Measurements from ENCODE around the gene ASXL1.
A peak's percentile ranks its signal among the peaks of the same experiment; 100 is the strongest.

ASXL1 gene

DNA sequence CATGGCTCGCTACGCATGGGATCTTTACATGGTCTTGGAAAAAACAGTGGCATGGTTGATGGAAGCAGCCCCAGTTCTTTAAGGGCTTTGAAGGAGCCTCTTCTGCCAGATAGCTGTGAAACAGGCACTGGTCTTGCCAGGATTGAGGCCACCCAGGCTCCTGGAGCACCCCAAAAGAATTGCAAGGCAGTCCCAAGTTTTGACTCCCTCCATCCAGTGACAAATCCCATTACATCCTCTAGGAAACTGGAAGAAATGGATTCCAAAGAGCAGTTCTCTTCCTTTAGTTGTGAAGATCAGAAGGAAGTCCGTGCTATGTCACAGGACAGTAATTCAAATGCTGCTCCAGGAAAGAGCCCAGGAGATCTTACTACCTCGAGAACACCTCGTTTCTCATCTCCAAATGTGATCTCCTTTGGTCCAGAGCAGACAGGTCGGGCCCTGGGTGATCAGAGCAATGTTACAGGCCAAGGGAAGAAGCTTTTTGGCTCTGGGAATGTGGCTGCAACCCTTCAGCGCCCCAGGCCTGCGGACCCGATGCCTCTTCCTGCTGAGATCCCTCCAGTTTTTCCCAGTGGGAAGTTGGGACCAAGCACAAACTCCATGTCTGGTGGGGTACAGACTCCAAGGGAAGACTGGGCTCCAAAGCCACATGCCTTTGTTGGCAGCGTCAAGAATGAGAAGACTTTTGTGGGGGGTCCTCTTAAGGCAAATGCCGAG, 78.2 kb downstream of the ASXL1 start:
- DNase-seq (ENCODE audit: low read depth, low spot score): no peak
- TF ChIP-seq, protein P1, sequence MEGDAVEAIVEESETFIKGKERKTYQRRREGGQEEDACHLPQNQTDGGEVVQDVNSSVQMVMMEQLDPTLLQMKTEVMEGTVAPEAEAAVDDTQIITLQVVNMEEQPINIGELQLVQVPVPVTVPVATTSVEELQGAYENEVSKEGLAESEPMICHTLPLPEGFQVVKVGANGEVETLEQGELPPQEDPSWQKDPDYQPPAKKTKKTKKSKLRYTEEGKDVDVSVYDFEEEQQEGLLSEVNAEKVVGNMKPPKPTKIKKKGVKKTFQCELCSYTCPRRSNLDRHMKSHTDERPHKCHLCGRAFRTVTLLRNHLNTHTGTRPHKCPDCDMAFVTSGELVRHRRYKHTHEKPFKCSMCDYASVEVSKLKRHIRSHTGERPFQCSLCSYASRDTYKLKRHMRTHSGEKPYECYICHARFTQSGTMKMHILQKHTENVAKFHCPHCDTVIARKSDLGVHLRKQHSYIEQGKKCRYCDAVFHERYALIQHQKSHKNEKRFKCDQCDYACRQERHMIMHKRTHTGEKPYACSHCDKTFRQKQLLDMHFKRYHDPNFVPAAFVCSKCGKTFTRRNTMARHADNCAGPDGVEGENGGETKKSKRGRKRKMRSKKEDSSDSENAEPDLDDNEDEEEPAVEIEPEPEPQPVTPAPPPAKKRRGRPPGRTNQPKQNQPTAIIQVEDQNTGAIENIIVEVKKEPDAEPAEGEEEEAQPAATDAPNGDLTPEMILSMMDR (IDR thresholded peaks at IDR 0.05; ENCODE audit: low read depth, low read length): no peak
- in situ Hi-C loops (cut with HindIII; ENCODE audit: low sequenced_read_pairs): no loop called here

DNA sequence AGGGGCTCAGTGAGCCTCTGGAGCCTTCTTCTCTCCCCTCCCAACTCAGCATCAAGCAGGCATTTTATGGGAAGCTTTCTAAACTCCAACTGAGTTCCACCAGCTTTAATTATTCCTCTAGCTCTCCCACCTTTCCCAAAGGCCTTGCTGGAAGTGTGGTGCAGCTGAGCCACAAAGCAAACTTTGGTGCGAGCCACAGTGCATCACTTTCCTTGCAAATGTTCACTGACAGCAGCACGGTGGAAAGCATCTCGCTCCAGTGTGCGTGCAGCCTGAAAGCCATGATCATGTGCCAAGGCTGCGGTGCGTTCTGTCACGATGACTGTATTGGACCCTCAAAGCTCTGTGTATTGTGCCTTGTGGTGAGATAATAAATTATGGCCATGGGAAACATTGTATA, 78.8 kb downstream of the ASXL1 start:
- no peak for DNase-seq (ENCODE audit: low read depth, low spot score)
- TF ChIP-seq, protein P1 (IDR thresholded peaks at IDR 0.05; ENCODE audit: low read depth, low read length): no peak
- no peak overlapping the region for H3K4me3 ChIP-seq (ENCODE audit: low read depth, low read length)
- in situ Hi-C loops (cut with HindIII; ENCODE audit: low sequenced_read_pairs): no loop called here

More for the DNA sequence above, 78.2 kb downstream of the ASXL1 start:
- H3K4me3 ChIP-seq (ENCODE audit: low read depth, low read length): no peak overlapping the region

DNA sequence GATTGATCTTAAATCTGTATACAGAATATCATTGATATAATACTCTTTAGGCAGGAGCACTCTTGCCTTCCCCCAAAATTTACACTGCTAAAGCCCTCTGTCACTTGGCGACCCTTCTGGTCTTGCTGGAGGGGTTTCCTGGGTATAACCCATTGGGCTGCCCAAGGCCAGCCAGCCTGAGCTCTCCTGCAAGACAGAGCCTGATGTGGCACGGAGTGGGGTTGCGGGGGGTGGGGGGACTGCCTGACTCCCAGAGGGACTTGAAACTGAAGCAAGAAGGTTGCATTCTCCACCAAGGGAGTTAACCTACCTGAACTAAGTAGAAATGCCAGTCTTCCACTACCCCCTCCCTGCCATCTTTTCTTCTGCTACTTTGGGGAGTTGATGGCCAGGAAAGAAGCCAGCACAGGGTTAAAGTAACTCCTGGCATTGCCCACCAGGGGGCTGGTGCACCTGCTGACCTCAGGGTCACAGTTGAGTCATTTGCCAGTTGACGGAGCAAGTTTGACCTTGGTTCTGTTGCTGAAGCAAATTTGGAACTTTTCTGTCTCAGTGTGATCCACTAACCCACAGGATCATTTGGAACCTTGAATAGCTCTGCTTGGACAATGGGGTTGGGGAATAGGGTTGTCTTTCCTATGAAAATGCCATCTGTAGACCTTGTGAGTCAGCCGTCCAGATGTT, 79.4 kb downstream of the ASXL1 start:
- in situ Hi-C loops (cut with HindIII; ENCODE audit: low sequenced_read_pairs): no loop called here
- DNase-seq (ENCODE audit: low read depth, low spot score): no peak
- TF ChIP-seq, protein P1 (IDR thresholded peaks at IDR 0.05; ENCODE audit: low read depth, low read length): peak; percentile 31

DNA sequence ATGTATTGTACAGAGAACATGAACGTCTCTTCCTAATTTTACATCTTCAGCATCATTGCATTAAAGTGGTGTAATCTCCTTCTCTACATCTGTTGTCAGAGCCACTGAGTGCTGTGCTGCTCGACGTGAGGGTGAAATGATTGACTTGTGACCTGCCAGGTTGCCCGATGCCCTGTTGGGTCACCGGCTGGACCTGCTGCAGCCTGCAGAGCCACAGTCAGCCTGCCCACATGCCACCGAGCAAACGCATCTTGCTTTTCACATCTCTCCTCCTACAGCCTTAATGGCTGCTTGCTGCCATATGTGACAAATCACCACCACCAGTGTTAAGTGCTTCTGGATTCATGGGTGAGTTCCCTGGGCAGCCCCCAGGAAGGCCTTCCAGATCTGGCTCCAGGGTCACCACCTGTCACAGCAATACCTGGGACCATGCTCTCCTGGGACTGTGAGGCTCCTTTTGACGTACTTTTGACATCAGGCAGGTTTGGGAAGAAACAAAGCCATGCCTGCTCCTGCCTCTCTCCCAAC, 80.3 kb downstream of the ASXL1 start:
- H3K4me3 ChIP-seq (ENCODE audit: low read depth, low read length): no peak overlapping the region
- TF ChIP-seq, protein P1 (IDR thresholded peaks at IDR 0.05; ENCODE audit: low read depth, low read length): no peak
- in situ Hi-C loops (cut with HindIII; ENCODE audit: low sequenced_read_pairs): no loop called here
- no peak for DNase-seq (ENCODE audit: low read depth, low spot score)

More for the DNA sequence above, 79.4 kb downstream of the ASXL1 start:
- H3K4me3 ChIP-seq (ENCODE audit: low read depth, low read length): no peak overlapping the region

DNA sequence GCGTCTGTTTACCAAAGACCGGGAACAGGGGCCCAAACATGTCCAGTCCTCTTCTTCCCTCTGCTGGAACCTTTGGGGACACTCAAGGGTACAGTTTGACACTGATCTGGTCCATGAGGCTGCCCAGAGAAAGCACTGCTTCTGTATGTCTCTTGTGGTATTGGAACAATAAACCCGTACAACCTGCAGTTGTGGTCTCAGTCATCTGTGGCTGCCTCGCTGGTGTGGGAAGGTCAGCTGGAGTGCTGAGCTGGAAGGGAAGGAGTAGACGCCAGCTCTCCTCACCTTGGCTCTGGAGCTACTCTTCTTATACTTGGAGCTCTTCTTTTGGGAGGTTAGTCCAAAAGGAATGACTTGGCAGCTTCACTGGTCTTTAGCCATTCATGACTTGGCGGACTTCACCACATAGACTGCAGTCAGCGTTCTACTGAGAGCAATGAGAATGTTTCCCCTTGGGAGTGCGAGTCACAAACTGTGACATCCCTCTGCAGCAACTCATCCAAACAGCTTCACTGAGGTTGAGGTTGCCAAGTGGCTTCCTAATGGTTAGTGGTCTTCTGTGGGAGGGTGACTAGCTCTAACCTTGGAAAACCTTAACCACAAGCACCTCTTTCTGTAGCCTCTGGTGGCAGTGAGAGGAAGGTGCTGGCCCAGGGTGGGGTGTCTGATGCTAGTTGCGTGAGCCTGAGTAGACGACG, 81.2 kb downstream of the ASXL1 start:
- DNase-seq (ENCODE audit: low read depth, low spot score): peak; percentile 70

More for the DNA sequence above, 81.2 kb downstream of the ASXL1 start:
- in situ Hi-C loops (cut with HindIII; ENCODE audit: low sequenced_read_pairs): no loop called here
- no peak overlapping the region for H3K4me3 ChIP-seq (ENCODE audit: low read depth, low read length)
- TF ChIP-seq, protein P1 (IDR thresholded peaks at IDR 0.05; ENCODE audit: low read depth, low read length): peak; percentile 13
